HG03108 (cell line): Measurements from ENCODE around the gene SMIM35.
"Not testable (repeated sequence)": the region's sequence is repeated elsewhere in the genome, so short reads cannot be mapped to it uniquely, and the experiment has no call there.

Experiments
- ATAC-seq: cut with Tn5 transposase; IDR thresholded peaks from one replicate; pipeline ENCODE4 v1.9.1; 2021; ENCODE audit warnings: moderate library complexity; ENCODE audit not compliant: unreplicated experiment

Gene SMIM35

DNA sequence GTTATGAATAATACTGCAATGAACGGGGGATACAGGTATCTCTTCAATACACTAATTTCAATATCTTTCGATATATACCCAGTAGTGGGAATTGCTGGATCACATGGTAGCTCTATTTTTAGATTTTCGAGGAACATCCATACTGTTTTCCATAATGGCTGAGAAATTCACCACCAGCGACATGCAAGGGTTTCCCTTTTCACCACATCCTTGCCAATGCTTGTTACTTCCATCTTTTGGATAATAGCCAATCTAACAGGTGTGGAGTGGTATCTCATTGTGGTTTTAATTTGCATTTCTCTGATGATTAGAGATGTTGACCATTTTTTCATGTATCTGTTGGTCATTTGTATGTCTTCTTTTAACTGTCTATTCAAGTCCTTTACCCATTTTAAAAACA, 94.6 kb downstream of the SMIM35 start:
- ATAC-seq: no peak

DNA sequence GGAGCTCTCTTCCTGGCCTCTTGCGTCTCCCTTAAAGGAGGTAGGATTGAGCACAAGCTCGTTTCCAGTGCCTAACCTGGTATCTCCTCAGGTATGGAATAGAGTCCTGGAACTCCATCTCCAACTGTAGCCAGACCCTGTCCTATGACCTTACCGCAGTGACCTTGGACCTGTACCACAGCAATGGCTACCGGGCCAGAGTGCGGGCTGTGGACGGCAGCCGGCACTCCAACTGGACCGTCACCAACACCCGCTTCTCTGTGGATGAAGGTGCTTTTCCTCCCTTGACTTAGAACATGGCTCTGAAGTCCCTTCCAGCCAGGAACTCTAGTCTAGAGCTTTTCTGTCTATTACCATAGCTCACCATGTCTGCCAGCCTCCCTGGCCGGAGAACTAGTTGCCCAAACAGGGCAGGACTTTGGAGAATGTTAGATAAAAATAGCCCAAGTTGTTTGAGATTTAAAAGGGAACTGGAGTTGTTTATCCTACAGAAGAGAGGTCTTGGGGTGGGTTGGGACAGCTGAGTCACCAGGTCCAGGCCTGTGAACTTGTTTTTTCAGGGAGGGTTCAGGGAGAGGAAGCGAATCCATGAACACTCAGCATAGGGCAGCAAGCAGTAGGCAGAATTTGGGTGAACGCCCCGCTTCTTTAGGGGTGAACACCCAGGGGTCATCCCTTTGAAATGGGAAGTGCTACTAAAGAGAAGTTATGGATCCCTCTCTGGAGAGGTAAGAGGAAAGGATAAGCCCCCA, 97.2 kb downstream of the SMIM35 start:
- ATAC-seq: no peak

DNA sequence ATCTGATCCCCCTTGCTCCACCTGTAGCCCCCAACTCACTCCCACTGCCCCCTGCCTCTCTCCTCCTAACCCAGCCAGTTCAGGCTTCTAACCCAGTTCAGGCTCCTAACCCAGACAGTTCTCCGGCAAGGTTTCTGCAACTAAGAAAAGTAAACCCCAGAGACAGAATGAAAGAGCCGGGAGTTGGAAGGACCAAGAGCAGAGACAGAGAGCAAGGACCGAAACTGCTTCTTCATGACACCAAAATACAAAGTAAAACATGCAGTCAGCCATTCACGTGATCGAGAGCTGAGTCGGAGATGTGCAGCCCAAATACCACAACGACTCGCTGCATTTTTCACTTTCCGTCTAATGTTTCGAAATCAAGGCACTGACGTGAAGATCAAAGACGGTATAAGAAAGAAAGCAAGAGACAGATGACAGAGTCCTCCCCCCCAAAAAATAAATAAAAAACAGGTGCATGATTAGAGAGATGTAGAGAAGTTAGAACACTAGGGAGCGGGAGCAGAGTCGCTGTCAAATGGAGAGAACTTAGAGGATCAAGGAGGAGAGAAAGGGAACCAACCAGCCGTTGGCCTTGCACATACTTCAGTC, 99.7 kb downstream of the SMIM35 start:
- ATAC-seq: peak; percentile 22

DNA sequence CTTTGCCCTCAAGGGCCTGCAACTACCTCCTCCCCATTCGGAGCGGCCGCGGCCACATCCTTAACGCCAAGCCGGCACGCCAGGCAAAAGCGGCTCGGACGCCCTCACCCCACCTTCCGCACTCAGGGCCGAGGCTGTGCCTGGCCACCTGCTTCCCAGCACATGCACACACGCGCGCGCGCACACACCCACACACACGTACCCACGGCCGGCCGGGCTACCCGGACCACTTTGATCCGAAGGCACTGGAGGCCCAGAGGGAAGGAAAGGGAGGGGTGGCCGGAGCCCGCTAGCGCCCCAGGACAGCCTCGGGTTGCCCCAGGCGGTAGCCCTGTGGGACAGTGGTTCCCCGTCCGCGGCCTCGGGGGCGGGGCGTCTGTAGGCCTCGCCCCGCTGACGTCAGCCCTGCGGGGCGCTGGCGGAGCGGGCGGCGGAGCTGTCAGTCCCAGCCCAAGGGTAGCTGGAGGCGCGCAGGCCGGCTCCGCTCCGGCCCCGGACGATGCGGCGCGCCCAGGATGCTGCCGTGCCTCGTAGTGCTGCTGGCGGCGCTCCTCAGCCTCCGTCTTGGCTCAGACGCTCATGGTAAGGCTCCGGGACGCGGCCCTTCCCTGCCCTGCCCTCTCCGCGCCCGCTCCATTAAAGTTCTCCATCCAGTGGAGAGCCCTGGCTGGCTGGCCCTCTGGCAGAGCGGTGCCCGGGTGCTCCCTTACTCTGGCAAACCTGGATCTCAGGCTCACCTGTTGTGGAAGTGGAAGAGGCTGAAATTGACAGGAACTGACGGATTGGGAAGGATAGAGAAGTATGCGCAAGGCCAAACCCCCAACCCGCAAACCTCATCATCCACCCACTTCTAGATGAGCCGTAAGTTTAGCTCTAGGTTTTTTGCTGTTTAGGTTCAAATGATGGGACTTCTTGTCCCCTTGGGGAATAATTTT, 100.5 kb downstream of the SMIM35 start, which contains the start of gene IL10RA:
Gene IL10RA (plus strand): TSS at position 442 of the 935 bp plus-strand sequence. CDS start 74 bp downstream, at position 516.
- ATAC-seq: peak; percentile 92

DNA sequence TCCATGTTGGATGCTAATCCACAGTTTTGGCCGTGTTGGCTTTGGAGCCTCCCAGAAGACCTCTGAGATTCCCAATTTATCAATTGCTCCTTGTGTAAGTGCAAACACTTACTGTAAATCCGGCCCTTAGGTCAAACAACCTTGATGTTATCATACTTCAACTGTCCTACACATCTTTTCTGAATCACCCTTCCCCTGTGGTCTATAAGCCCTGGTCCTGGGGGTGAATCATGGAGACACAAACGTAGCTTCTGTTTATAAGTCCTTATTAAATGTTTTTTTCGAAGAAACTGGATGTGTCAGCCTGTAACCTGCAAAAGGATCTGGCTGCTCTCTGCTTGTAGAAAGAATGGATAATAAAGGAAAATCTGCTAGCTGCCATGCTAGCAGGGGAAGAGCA, 102.3 kb downstream of the SMIM35 start:
- ATAC-seq: no peak

DNA sequence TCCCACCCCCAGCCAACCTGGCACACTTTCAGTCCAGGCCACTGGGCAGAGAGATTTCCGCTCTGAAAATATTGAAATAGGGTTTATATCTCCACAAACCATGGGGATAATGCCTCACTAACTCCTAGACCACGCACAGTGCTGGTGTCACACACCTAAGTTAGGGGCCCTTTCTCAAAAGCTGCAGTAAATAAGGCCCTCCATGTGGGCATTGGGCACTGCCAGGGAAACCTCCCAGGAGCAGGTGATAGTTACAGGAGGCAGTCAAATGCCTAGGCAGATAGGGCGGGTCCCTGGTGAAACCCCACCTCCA, 103.6 kb downstream of the SMIM35 start:
- ATAC-seq: no peak

DNA sequence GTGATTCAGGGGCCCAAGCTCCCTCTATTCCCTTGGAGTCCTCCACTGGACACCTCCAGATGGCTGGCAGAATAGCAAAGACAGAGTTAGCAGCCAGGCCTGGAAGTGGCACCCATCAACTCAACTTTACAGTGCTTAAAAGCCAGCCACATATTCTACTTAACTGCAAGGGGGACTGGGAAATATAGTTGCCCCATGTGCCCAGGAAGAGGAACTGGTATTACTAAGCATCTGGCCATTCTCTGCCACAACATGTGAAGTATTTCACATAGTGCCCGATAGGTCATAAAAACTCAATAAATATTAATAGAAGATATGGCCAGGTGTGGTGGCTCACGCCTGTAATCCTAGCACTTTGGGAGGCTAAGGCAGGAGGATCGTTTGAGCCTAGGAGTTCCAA, 106.0 kb downstream of the SMIM35 start:
- no peak for ATAC-seq

DNA sequence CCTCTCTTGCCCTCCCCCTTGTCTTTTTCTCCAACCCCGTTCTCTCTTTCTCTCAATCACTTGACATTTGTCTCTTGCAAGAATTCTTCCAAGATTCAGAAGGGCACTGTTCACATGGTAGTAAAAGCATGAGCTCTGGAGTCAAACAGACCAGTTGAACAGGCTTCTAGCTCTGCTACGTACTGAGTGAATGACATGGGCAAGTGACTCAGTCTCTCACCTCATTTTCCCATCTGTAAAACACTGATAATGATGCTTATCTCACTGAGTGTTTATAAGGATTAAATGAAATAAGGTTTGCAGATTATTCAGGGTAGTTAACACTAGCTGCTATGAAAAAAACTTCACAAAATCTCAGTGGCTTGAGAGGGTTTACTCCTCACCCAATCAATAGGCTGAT, 106.5 kb downstream of the SMIM35 start:
- no peak for ATAC-seq

DNA sequence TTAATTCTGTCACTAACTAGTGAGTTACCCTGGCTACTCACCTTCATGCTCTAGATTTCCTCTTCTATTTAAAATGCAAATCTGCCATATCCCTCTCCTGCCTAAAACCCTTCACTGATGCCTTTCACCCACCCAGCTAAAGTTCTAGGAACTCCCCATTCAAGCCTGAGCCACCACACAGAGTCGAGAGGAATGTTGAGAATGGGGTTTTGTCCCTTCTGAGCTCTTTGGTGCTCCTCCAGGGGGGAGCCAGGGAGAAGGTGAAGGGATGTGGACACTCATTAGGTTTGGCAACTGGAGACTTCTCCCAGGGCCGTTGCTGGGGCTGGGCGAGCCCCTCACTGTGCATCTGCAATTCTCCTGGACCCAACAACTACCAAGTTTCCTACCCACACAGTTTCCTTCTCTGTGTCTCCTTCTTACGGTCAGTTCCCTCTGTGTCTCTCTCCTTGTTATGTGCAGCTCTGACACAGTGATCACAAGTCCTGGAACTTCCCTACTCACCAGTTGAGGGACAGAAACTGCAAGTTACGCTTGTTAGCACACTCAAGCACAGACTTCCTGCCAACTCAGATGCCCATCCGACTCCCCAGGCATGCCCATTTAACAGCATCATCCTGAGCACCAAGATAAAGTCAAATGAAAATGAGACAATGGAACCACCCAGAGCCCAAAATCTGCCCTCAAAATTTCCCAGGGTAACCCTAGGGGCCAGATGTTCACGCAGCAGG, 107.1 kb downstream of the SMIM35 start:
- ATAC-seq: peak; percentile 74

DNA sequence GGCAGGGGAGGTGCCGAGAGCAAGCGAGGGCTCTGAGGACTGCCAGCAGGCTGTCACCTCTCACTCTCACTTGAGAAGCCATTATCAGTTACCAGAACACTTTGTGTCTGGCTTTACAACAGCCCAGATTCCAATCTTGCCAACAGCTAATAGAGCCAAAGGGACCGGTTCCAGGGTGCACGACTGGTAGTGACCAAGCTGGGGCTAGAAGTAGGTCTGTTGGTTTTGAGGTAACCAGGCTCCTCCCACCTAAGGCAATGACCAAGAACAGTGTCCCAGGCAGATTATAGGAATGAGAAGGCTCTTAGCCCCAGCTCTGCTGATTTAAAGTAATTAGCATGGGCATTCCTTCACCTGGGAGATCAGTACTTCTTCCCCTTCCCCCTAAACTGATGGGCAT, 107.8 kb downstream of the SMIM35 start:
- no peak for ATAC-seq

DNA sequence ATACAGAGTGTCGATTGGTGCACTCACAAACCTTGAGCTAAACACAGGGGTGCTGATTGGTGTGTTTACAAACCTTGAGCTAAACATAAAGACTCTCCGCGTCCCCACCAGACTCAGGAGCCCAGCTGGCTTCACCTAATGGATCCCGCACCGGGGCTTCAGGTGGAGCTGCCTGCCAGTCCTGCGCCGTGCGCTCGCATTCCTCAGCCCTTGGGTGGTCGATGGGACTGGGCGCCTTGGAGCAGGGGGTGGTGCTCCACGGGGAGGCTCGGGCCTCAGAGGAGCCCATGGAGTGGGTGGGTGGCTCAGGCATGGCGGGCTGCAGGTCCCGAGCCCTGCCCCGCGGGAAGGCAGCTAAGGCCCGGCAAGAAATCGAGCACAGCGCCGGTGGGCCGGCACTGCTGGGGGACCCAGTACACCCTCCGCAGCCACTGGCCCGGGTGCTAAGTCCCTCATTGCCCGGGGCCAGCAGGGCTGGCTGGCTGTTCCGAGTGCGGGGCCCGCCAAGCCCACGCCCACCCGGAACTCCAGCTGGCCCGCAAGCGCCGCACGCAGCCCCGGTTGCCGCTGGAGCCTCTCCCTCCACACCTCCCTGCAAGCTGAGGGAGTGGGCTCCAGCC, 108.4 kb downstream of the SMIM35 start:
- ATAC-seq: not testable (repeated sequence)

DNA sequence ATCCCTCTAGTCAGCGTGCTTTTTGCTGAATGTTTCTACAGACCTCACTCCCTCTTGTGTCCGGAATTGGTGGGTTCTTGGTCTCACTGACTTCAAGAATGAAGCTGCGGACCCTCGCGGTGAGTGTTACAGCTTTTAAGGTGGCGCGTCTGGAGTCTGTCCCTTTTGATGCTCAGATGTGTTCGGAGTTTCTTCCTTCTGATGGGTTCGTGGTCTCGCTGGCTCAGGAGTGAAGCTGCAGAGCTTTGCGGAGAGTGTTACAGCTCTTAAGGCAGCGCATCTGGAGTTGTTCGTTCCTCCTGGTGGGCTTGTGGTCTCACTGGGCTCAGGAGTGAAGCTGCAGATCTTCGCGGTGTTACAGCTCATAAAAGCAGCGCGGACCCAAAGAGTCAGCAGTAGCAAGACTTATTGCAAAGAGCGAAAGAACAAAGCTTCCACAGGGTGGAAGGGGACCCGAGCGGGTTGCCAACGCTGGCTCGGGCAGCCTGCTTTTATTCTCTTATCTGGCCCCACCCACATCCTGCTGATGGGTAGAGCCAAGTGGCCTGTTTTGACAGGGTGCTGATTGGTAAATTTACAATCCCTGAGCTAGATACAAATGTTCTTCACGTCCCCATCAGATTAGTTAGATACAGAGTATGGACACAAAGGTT, 109.0 kb downstream of the SMIM35 start:
- ATAC-seq: not testable (repeated sequence)

DNA sequence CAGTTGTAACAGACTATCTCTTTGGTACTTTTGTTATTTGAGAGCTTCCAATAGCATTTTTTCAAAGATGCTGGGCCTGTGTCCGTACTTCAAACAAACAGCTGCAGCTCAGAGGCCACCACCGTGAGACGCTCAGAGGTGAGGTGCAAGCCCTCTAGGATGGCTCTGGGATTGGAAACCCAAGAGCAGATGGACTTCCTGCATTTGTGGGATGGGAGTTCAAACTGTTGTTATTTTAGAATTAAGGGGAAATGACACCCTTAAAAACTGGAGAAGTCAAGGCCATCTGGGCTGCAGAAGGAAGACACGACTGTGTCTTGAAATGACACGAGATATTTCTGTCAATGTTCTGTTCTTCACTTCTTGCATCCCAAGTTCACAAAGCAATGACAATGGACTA, 109.7 kb downstream of the SMIM35 start:
- no peak for ATAC-seq

DNA sequence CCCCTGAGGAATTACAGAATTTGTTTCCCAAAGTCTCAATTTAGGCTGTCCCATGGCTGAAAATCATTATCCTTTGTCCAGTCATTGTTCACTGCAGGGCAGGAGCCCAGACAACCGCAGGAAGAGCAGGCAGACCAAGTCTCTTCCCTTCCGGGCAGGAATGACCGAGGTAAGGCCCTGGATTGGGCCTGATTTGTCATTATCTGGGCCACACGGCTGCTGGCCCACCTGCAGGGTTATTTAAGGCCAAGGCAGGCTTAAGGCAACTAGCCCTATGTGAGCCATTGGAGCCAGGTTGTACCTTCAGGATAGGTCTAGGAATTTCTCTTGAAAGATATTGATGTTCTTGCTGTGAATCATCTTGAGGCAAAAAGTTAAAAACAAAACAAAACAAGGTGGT, 110.3 kb downstream of the SMIM35 start:
- ATAC-seq: no peak

DNA sequence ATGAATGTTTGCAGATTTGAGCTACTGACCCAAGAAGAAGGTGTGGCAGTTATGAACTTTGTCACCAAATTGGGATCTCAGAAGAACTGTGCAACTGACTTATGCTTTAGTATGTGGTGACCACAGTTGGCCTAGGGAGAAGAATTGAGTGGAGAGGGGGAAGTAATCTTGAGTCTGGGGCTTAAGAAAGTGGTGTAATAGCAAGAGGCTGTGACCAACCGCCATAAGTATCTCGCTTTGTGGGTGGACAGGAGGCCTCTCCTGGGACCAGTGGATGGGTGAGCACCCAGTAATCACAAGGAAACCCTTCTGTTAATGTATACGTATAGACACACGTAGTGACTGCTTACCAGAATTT, 113.3 kb downstream of the SMIM35 start:
- no peak for ATAC-seq

DNA sequence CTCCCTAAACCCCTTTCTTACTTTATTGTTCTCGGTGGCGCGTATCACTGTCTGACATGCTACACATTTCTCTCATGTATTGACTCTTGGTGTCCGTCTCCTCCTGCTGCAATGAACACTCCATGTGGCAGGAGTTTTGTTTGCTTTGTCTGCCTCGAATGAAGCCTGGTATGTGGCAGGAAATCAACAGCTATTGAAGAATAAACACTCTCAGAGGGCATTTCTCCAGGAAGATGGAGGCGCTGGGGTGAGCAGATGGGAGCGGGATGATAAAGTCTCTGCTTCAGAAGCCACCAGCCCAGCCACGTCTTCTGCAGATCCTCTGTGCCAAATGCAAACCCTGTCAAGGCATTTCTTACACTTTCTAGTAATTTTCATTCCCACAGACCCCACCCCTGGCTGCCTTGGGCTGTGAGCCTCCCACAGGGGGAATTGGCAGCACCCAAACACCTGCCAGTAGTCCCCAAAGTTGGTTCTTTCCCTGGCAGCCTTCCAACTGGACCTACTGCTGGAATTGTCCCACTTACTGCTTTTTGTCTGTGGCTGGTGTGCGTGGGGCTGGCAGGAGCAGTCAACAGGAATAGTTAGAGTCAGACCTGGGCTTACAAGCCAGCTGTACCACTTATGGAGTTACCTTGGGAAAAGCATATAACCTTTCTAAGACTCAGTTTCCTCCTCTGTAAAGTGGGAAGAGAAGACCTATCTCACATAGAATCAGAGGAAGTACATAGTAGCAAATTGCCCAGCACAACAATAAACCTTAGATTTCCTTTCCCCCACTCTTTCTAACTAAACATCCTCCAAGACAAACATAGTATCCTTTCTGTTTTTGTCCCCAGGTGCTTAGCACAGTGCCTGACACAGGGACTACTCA, 113.9 kb downstream of the SMIM35 start:
- no peak for ATAC-seq

DNA sequence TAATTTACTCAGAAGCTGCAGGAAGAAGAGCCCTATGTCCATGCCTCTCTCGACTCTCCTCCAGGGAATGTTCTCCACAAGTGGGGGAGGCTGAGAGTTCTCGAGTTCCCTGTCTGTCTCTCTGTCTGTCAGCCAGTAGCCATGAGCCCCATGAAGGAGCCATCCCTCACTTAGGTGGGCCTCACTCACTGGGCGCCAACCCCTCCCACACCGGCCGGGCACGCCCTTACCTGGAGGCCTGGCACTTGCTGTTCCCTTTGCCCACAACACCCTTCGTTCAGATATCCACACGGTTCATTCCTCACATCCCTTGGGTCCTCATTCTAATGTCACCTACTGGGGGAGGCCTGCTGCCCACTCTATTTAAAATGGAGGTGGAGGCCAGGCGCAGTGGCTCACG, 114.7 kb downstream of the SMIM35 start:
- ATAC-seq: no peak

DNA sequence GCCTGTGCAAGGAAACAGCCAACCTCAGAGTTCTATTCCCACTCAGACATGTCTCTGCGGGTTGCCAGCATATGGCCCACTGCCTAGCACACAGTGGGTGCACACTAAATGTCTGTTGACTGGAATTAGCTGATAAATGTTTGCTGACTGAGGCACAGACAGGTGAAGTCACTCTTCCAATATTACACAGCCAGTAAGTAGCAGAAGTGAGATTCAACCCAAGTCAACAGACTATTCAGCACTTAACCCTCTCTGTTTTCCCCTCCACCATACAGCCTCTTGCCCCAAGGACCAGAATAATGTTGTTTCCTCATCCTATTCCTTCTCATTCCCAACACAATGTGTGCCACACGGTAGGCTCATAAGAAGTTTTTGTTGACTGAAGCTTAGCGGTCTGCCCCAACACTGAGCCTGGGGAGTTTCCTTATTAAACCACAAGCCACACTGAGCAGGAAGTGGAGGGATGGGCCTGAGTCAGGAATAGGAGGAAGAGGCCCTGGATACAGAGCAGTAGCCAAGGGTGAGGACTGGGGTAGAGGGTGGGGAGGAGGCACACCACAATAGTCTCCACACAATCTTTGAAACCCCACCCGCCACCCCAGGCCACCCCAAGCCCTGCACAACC, 116.3 kb downstream of the SMIM35 start:
- no peak for ATAC-seq
